KBM-7 (cell line): ENCODE measurements around the gene FAP.

Source experiments
- DNase-seq: peaks from one replicate; pipeline ENCODE4 v3.0.0-alpha.2; 2015
- in situ Hi-C: fragments of 300-500 bp; cut with MboI; formaldehyde crosslinking; loops from 2 replicates; pipeline ENCODE4 v1.14.3; 2020; ENCODE audit warnings: low sequenced_read_pairs, low pct_unique_long_range_greater_than_20kb, mixed read lengths

FAP gene

GRCh38 chr2:162153608-162154224 lies 89.5 kb downstream of the FAP start:
- in situ Hi-C loops: no loop called here

GRCh38 chr2:162152147-162152546 lies 91.1 kb downstream of the FAP start, which contains the start of gene GCG:
Gene GCG (minus strand): TSS chr2:162152247. CDS start chr2:162149178, 3,069 bp downstream.
- in situ Hi-C loops: no loop called here
- no peak for DNase-seq

More at GRCh38 chr2:162153608-162154224, 89.5 kb downstream of the FAP start:
- peak; percentile 58 for DNase-seq

DNA sequence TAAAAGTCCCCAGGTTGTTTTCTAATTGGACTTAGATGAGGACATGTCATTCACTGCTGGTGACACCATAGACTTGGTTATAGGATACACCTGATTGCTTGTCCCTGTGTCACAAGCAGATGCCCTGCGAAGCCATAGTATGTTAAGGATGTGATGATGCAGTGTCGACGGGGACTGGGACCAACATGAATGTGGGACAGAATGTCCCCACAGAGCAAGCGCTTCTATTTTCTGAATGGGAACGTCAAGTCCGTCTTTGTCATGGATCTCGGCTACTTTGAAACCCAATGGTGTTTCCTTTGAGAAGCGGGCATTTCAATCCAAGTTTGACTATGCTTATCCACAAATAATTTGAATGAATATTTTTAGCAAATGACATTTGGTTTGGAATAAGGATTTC lies 93.3 kb downstream of the FAP start:
- in situ Hi-C loops: no loop called here
- no peak for DNase-seq

GRCh38 chr2:162149466-162149865 lies 93.8 kb downstream of the FAP start:
- DNase-seq: no peak
- in situ Hi-C loops: no loop called here

DNA sequence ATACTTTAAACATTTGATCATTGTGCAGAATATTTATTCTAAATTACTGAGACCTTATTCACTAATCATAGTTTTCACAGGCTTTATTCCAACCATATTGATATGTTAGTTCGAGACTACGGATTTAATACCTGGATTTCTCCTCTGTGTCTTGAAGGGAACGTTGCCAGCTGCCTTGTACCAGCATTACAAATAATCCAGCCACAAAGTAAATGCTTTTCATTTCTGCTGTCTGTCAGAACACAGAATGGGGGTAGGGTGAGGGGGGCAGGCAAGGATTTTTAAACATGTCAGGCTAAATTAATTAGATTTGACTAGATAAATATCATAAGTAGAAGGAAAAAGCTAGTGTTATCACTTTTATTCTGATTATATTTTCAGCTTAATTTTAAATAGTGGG lies 94.3 kb downstream of the FAP start:
- in situ Hi-C loops: no loop called here
- no peak for DNase-seq

DNA sequence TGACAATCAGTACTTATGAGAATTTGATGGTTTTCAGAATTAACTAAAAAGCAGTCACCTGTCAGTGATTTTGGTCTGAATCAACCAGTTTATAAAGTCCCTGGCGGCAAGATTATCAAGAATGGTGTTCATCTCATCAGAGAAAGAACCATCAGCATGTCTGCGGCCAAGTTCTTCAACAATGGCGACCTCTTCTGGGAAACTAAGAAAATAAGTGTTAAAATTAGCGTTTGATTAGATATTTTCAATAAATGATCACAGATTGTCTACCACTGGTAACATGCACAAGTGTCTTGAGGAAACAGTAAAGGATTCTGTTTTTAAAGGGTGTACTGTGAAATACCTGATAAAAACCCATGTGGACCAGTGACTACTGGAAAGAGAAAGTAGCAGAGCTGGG lies 99.3 kb downstream of the FAP start:
- in situ Hi-C loops: no loop called here
- no peak for DNase-seq

DNA sequence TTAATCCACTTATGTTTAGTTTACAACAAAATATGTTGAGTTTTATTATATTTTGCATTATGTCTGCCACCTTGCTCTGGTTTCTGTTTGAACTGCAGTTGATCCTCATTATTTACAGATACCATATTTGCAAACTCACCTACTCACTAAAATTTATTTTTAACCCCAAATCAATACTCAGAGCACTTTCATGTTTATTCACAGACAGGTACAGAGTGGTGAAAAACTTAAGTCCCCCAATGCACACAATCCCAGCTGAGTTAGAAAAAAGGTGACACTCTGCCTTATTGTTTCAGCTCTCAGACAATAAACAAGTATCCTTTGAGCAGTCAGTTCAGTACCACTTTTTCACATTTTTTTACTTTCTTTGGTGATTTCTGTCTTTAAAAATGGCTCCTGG lies 104.9 kb downstream of the FAP start:
- no peak for DNase-seq
- in situ Hi-C loops: no loop called here

DNA sequence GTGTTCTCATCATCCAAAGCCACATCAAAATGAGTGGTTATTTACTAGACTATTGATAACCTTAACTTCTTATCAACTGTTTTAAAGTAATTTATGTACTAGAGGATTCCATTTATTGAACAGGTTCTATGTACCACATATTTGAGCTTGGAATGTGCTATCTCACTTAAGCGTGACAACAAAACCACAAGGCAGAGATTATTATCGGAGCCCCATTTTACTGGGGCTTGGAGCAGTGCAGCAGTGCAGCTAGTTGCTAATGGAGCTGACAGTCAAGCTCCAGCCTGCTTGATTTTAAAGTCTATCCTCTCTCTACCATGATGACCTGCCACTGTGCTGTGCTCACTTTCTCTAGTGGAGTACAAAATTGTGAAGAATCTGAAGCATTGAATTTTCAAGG lies 115.8 kb downstream of the FAP start:
- DNase-seq: peak; percentile 48
- in situ Hi-C loops: no loop called here

DNA sequence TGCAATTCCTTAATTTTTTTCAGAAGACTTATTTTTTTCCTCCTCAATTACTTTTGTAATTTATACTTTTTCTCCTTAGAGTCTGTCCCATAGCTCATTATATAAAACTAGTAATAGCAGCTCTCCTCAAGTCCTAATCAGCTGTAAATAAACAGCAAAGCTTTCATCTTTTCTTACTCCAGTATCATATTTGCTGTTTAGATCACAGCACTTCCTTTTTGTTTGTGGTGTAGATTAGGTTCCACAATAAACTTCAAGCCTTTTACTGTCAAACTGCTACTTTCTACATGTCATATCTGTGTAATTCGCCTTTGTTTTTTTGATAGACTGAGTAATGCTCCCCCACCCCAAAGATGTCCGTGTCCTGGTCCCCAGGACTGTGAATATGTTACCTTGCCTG lies 116.7 kb downstream of the FAP start:
- no peak for DNase-seq
- in situ Hi-C loops: no loop called here

GRCh38 chr2:162126111-162126519 lies 117.1 kb downstream of the FAP start:
- in situ Hi-C loops: no loop called here
- peak; percentile 88 for DNase-seq

DNA sequence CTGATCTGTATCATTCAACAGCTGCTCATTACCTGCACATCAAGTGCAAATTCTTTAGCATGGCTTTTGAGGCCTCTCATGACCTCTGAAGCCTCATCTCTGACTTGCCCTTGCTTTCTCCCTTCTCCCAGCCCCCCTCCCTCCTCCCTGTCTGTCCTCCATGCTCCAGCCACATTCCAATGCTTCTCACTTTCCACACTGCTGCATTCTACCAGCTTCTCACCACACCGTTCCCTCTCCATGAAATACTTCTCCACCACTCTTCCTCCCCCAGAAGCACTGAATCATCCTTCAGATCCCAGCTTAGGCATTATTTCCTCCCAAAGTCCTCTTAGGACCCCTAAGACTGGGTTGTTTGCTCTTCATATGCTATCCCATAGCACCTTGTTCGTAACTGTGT lies 118.1 kb downstream of the FAP start:
- in situ Hi-C loops: no loop called here
- DNase-seq: no peak

GRCh38 chr2:162123806-162124758 lies 119.2 kb downstream of the FAP start:
- peak; percentile 71 for DNase-seq
- in situ Hi-C loops: loop anchor here (25.0 kb wide), 1 partner anchor 537 kb away; no protein-coding TSS in a partner anchor
